ENCODE measurements around the gene EP400. TPM values are rescaled to one million over a fixed set of nuclear protein-coding genes. Genes with fewer than 3 reads are reported as not detected.

Gene EP400
- total and polyA plus RNA-seq, 2 of the 13 experiments (the other 11 are each of a cell fraction or from before 2014, with no cell fraction given): 4.9 to 5.0 TPM

DNA sequence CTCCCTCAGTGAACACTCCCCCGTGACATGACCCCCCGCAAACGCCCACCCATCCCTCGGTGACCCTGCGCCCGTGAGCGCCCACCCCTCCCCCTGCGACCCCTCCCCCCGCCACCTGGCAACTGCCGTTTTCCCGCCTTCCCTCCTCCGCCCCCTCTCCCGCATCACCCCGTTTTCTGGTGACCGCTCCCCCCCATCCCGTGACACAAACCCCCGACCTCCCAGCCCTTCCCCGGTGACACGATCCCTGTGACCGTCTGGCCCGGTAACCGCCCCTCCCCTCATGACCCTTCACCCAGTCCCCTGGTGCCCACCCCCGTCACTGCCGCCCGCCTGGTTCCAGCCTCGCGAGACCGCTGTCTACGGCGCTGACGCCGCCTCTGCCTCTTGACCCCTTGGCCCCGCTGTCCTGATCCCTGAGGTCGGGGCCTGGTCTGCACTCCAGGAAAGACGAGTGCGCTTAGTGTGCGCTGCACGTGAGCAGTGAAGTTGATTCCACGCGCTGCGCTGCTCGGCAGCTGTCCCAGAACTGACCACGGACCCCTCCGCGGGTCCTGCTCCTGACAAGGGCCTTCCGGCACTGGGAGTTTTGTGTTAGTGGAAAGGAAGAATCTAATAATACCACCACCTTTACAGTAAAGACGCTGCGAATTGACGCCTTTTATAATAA lies 135.0 kb downstream of the EP400 start:
- Histone ChIP-seq H3K4me2 (ENCODE audit: low read depth, low read length) (peak overlapping the region; percentile 79), H3K36me3 (replicated peaks in 1 of 2; ENCODE audit: control insufficient read depth in 1 of 2, insufficient read depth in 2 of 2, low read length in 2 of 2) (peaks cover 2 to 7% of the 10 kb centered on the region in 2 experiments; a peak in 3 of 5 replicates), H3K79me2 (ENCODE audit: insufficient read depth, low read length) (peaks cover 23% of the 10 kb centered on the region), H3K9ac (ENCODE audit: insufficient read depth, low read depth, low read length) (peak overlapping the region; percentile 96), H3K9me3 (ENCODE audit: low read length) (no peaks in the 10 kb centered on the region), H3K27me3 (ENCODE audit: control insufficient read depth in 1 of 2, insufficient read depth in 2 of 2, low read length in 2 of 2) (no peaks in the 10 kb centered on the region), H3K4me1 (ENCODE audit: insufficient read depth, low read length) (peaks cover 45% of the 10 kb centered on the region), H3K27ac (ENCODE audit: extremely low read length, insufficient read depth, low read length) (peak overlapping the region; percentile 98), H2AFZ (ENCODE audit: low read length) (no peak overlapping the region), H4K20me1 (ENCODE audit: insufficient read depth, low read length) (peaks cover 14% of the 10 kb centered on the region), H3K4me3 (replicated peaks in 1 of 3; ENCODE audit: insufficient read depth in 1 of 3, low read depth in 2 of 3, low read length in 3 of 3) (peak overlapping the region; percentile 73 to 94 (median 79))
- intact Hi-C loops (cut with micrococcal nuclease; ENCODE audit: unreplicated experiment) (no loop called here), in situ Hi-C loops (cut with HindIII; ENCODE audit: extremely low pct_ligation_motif_present, low pct_unique_long_range_greater_than_20kb) (no loop called here)
- peak; percentile 78 for ATAC-seq
- ChIA-PET CTCF (ENCODE audit: low intra/inter-chr PET ratio, low total read pairs) (no interaction called here), POLR2A (no interaction called here)
- peak; percentile 60 for FAIRE-seq
- 5% methylated on average over 43 of the region's 49 CpGs for WGBS (ENCODE audit: low lambda C conversion rate)
- no TSS peak for BruUV-seq (replicated peaks)
- peak; percentile 84 for DNase-seq (ENCODE audit: low spot score)
- TF ChIP-seq, protein P1, sequence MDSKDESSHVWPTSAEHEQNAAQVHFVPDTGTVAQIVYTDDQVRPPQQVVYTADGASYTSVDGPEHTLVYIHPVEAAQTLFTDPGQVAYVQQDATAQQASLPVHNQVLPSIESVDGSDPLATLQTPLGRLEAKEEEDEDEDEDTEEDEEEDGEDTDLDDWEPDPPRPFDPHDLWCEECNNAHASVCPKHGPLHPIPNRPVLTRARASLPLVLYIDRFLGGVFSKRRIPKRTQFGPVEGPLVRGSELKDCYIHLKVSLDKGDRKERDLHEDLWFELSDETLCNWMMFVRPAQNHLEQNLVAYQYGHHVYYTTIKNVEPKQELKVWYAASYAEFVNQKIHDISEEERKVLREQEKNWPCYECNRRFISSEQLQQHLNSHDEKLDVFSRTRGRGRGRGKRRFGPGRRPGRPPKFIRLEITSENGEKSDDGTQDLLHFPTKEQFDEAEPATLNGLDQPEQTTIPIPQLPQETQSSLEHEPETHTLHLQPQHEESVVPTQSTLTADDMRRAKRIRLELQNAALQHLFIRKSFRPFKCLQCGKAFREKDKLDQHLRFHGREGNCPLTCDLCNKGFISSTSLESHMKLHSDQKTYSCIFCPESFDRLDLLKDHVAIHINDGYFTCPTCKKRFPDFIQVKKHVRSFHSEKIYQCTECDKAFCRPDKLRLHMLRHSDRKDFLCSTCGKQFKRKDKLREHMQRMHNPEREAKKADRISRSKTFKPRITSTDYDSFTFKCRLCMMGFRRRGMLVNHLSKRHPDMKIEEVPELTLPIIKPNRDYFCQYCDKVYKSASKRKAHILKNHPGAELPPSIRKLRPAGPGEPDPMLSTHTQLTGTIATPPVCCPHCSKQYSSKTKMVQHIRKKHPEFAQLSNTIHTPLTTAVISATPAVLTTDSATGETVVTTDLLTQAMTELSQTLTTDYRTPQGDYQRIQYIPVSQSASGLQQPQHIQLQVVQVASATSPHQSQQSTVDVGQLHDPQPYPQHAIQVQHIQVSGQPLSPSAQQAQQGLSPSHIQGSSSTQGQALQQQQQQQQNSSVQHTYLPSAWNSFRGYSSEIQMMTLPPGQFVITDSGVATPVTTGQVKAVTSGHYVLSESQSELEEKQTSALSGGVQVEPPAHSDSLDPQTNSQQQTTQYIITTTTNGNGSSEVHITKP (CRISPR knock-in tag; IDR thresholded peaks at IDR 0.05; ENCODE audit: low read depth): no peak
- TF ChIP-seq ZNF329 (CRISPR knock-in tag; IDR thresholded peaks at IDR 0.05; ENCODE audit: low read depth) (no peak), CENPX (CRISPR knock-in tag; IDR thresholded peaks at IDR 0.05) (no peak), ZNF446 (CRISPR knock-in tag; IDR thresholded peaks at IDR 0.05) (no peak), FOXA1 (IDR thresholded peaks at IDR 0.05) (no peak), FOXA1 (CRISPR knock-in tag; IDR thresholded peaks at IDR 0.05) (no peak), POLR2AphosphoS2 (IDR thresholded peaks at IDR 0.05; ENCODE audit: low read depth, low read length) (no peak), TCF12 (IDR thresholded peaks at IDR 0.05) (no peak), TCF12 (CRISPR knock-in tag; IDR thresholded peaks at IDR 0.05) (no peak), PHF8 (CRISPR knock-in tag; IDR thresholded peaks at IDR 0.05) (no peak; the same call in none of the 2 replicates)
- TF ChIP-seq, protein P2, sequence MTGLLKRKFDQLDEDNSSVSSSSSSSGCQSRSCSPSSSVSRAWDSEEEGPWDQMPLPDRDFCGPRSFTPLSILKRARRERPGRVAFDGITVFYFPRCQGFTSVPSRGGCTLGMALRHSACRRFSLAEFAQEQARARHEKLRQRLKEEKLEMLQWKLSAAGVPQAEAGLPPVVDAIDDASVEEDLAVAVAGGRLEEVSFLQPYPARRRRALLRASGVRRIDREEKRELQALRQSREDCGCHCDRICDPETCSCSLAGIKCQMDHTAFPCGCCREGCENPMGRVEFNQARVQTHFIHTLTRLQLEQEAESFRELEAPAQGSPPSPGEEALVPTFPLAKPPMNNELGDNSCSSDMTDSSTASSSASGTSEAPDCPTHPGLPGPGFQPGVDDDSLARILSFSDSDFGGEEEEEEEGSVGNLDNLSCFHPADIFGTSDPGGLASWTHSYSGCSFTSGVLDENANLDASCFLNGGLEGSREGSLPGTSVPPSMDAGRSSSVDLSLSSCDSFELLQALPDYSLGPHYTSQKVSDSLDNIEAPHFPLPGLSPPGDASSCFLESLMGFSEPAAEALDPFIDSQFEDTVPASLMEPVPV (CRISPR knock-in tag; IDR thresholded peaks at IDR 0.05): no peak
- TF ChIP-seq, protein P3, sequence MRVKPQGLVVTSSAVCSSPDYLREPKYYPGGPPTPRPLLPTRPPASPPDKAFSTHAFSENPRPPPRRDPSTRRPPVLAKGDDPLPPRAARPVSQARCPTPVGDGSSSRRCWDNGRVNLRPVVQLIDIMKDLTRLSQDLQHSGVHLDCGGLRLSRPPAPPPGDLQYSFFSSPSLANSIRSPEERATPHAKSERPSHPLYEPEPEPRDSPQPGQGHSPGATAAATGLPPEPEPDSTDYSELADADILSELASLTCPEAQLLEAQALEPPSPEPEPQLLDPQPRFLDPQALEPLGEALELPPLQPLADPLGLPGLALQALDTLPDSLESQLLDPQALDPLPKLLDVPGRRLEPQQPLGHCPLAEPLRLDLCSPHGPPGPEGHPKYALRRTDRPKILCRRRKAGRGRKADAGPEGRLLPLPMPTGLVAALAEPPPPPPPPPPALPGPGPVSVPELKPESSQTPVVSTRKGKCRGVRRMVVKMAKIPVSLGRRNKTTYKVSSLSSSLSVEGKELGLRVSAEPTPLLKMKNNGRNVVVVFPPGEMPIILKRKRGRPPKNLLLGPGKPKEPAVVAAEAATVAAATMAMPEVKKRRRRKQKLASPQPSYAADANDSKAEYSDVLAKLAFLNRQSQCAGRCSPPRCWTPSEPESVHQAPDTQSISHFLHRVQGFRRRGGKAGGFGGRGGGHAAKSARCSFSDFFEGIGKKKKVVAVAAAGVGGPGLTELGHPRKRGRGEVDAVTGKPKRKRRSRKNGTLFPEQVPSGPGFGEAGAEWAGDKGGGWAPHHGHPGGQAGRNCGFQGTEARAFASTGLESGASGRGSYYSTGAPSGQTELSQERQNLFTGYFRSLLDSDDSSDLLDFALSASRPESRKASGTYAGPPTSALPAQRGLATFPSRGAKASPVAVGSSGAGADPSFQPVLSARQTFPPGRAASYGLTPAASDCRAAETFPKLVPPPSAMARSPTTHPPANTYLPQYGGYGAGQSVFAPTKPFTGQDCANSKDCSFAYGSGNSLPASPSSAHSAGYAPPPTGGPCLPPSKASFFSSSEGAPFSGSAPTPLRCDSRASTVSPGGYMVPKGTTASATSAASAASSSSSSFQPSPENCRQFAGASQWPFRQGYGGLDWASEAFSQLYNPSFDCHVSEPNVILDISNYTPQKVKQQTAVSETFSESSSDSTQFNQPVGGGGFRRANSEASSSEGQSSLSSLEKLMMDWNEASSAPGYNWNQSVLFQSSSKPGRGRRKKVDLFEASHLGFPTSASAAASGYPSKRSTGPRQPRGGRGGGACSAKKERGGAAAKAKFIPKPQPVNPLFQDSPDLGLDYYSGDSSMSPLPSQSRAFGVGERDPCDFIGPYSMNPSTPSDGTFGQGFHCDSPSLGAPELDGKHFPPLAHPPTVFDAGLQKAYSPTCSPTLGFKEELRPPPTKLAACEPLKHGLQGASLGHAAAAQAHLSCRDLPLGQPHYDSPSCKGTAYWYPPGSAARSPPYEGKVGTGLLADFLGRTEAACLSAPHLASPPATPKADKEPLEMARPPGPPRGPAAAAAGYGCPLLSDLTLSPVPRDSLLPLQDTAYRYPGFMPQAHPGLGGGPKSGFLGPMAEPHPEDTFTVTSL (CRISPR knock-in tag; IDR thresholded peaks at IDR 0.05; ENCODE audit: borderline replicate concordance): 0 out of 2 replicates have a peak, but pooled peaks have one; percentile 32
- TF ChIP-seq, protein P4, sequence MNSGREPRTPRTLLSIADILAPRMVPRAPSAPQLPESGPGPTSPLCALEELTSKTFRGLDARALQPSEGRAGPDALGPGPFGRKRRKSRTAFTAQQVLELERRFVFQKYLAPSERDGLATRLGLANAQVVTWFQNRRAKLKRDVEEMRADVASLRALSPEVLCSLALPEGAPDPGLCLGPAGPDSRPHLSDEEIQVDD (CRISPR knock-in tag; IDR thresholded peaks at IDR 0.05; ENCODE audit: borderline replicate concordance): peak; percentile 53; the same call in 1 of the 2 replicates
